Ecto neural progenitor cell (in vitro differentiated cells): ENCODE data around the gene ERMAP.
"Not testable (repeated sequence)": the region's sequence is repeated elsewhere in the genome, so short reads cannot be mapped to it uniquely, and the experiment has no call there.

Experiments used
- DNase-seq: peaks from one replicate; pipeline ENCODE4 v3.0.0-alpha.2; 2018; ENCODE audit warnings: low spot score

The ERMAP gene

DNA sequence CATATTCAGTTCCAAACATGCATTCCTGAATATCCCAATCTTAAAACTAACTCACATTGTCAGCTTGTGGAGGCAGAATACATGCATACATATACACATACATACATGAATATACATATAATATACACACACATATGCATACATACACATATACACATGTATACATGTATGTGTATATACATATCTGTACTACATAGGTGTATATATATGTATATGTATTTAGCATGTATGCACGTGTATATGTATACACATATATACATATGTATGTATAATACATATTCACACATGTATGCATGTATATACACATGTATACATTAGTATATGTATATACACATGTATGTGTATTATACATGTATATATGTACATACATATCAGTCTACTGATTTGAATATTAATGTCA is 28.3 kb downstream of the ERMAP start:
- no peak for DNase-seq

DNA sequence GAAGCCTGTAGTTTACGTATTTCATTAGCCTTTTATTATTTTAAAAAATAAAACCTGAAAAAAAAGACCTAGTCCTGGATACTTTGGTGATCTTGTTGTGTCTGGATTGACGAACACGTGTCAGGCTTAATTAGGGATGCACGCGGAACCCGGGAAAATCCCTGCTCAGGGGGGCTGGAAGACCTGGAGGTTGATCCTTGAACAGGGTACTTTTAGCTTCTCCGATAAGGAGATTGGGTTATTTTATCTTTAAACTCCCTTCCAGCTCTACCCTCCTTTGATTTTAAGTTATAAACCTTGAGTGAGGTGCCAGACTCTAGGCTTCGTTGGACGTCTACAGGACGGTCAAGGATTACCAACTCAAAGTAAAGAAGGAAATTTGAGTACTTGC is 28.9 kb downstream of the ERMAP start:
- no peak for DNase-seq

DNA sequence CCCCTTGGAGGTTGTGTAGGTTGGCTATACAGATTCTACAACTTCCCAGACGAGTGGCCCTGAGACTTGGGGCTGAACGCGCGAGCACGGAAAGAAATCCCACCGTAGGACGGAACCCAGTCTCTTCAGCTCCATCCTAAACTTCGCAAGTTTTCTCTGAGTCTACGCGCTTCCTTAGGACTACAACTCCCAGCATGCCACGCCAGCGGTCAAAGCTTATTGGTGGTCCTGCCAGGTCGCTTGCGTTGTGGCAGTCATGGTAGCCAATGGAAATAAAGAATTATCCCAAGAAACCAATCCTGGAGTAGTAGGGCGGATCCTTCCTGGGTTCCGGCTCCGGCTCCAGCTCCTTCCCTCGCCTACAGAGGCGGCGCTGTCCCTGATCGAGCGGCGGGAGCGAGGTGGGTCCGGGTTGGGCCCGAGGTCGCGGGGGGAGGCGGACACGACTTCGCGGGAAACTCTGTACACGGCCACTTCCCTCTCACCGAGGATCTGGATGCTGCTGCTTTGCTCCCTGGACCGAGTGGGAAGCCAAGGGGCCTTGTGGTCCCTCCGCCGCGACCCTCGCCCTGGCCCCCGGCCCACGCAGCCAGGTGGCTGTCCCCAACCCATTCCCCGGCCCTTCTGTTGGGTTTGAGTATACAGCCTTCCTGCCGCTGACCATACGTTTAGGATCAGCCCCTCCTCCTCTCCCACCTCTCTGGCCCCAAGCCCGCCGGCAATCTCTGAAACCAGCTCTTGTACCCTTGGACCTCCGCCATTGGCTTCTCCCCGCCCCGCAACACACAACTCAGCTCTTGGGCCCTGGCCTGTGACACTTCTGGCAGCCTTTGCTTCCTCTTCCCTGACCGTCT is 29.6 kb downstream of the ERMAP start, which contains the start of gene ZNF691:
TSS of gene ZNF691 (plus strand) at position 357 of the 854 bp plus-strand sequence. CDS start 3,046 bp downstream, outside the sequence.
- peak; percentile 92 for DNase-seq

DNA sequence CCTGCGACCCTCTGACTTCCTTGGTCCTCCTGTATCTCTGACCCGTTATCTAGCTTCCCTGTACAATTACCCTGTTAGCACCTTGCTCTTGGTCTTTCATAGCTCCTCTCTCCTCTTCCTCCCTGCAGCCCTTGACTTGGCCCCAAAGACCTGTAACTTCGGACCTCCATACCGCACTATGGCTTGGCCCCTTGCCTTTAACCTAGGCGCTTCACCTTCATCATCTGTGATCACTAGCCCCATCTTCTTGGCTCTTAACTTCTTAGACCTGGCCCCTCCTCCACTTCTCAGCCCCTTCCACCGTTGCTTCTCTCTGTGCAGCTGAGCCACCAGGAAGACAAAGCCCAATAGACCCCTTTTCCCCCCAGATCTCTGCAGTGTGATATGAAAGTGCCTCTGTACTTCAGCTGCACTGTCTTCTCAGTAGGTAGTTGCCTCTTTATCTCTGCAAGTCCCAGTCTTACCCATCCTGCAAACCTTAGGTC is 30.2 kb downstream of the ERMAP start:
- no peak for DNase-seq

DNA sequence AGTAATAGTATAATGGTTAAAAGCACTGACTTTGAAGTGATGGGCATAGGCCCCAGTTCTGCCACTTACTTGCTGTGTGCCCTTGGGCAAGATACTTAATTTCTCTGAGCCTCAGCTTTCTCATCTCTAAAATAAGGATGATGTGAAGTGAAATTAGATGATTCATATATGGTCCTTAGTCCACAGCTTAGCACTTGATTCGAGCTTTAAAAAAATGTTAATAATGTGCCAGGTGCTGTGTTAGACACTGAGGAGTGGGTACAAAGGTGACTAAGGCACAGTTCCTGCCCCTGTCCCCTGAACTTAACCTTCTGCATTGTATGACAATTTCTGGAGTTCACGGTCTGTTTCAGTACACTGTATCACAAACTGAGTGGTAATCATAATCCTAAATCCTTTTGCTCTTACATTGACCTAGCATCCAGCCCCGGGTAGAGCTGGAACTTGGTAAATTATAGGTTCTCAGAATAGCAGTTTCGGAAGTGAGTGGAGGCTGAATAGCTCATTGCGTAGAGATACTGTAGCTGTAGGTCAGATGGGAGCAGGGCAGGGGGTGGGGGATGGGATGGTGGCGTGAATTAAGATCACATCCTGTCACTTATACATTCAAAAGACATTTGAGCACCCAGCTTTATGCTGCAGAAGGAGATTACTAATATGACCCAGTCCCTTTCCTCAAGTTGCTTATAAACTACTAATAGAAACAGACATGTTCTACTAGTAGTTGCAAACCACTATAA is 31.0 kb downstream of the ERMAP start:
- no peak for DNase-seq

DNA sequence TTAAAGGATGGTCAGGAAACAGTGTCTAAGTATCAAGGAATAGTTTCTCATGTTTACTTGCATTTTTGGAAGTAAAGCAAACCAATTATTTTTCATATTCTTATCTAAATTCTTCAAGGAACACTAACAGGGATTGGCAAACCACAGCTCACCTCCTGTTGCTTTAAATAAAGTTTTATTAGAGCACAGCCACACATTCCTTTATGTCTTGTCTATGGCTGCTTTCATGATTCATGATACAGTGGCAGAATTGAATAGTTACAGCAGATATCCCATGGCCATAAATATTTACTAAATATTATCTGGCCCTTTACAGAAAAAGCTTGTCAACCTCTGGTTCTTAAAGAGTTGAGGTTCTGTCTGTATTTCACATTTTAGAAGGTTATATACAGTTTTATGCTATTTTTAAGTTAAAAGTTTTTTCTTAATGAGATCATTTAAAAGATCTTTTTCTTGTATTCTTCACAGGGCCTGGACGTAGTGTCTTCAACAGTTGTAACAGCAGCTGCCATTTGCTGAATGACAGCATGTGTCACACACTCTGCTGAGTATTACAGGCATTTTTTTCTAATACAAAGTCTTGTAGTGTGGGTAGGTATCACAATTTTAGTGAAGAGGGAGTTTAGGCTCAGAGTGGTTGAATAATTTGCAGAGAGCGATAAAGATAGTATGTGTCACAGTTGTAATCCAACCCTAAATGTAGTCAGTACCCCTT is 32.1 kb downstream of the ERMAP start:
- DNase-seq, result no peak

DNA sequence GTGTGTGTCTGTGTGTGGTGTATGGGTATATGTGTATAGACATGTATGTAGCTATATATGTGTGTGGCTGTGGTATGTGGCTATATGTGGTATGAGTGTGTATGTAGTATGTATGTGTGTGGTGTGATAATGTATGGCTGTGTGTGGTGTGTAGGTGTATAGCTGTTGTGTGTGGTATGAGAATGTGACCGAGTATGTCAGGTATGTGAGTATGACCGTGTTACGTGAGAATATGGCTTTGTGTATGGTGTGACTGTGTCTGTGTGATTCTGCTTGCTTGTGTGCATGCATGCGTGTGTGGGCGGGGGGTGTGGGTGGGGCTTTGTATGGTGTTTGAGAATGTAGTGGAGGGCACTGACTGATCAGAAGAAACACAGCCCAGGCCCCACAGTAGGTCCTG is 33.0 kb downstream of the ERMAP start:
- DNase-seq, result no peak

DNA sequence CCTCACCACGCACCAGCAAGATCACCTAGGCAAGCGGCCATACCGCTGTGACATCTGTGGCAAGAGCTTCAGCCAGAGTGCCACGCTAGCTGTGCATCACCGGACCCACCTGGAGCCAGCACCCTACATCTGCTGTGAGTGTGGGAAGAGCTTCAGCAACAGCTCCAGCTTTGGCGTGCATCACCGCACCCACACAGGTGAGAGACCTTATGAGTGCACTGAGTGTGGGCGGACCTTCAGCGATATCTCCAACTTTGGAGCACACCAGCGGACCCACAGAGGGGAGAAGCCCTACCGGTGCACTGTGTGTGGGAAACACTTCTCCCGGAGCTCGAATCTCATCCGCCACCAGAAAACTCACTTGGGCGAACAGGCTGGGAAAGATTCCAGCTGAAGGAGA is 34.5 kb downstream of the ERMAP start:
- DNase-seq, result no peak

DNA sequence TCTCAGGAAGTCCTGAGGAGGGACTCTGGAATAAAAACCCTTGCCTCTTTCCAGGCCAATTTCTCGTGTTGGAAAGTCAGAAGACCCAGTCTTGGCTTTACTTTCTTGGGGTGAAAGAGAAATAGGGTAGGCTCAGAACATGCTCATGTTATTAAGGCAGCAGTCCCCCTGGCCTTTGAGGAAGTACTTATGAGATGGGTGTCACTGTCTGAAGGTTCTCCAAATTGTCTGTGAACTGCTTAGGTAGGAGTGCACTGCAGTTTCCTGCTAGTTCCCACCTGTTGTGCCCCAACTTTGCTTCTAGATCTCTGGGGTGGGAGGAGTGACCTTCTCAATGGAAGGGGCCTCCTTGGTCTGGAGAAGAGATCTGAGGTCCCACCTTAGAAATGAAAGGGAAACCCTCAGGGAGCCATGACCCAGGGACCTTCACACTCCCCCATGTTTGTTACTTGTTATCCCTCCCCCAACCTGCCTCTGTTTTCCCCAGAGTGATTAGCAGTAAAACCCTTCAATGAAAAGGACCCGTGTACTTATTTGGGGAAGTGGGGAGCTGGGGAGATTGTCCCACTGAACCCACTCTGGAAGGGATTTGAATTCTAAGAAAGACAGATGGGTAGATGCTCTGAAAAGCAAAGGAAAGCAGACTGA is 35.2 kb downstream of the ERMAP start:
- DNase-seq, result no peak

DNA sequence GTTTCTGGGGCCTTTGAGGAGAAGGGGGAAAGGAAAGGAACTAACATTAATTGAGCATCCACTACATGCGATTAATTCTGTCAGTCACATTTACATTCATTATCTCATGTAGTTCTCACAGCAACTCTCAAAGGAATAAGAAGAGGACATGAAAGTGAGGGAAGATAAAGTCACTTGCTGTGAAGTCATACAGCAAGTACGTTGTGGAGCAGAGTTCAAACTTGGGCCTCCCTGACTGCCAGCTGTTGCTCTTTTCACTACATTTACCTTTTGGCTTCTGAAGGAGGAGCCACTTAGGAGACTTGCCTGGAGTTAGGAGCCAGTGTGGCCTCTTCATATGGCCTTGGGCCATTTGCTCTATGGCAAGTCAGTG is 35.7 kb downstream of the ERMAP start:
- DNase-seq, result no peak

DNA sequence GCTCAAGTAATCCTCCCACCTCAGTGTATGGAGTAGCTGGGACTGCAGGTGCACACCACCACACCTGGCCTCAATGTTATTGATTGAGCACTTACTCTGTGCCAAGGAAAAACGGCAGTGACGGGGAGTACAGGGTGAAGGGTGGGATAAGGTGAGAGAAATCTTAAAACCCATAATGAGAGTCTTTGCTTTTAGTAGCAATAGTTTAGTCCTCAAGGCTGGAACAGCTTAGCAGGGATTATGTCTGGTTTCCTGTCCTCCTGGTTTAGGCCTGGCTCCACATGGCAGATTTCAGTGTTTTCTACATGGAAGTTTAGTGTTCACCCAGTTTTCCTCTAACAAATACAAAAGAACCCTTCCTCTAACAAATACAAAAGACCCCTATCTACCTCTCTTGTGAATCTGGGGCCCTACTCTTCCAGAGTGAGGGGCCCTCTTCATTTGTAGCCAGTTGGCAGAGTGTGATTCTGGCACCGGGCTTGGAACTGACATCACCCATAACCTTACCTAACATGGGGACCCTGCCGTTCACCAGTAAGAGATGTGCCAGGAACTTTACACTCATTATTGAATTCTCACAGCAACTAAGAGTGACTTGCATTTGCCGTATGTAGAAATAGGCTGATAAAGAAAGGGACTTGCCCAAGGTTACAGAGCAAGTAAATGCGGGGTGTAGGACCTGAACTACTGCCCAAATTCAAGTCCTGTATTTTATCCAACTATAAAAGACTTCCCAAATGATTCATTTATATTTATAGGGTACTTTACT is 36.4 kb downstream of the ERMAP start:
- DNase-seq, result no peak

DNA sequence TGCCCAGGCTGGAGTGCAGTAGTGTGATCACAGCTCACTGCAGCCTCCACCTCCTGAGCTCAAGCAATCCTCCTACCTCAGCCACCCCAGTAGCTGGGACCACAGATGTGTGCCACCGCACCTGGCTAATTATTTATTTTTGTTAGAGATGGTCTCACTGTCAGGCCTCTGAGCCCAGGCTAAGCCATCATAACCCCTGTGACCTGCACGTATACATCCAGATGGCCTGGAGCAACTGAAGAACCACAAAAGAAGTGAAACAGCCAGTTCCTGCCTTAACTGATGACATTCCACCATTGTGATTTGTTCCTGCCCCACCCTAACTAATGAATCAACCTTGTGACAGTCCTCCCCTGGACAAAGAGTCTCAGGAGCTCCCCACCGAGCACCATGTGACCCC is 39.6 kb downstream of the ERMAP start:
- not testable (repeated sequence) for DNase-seq

DNA sequence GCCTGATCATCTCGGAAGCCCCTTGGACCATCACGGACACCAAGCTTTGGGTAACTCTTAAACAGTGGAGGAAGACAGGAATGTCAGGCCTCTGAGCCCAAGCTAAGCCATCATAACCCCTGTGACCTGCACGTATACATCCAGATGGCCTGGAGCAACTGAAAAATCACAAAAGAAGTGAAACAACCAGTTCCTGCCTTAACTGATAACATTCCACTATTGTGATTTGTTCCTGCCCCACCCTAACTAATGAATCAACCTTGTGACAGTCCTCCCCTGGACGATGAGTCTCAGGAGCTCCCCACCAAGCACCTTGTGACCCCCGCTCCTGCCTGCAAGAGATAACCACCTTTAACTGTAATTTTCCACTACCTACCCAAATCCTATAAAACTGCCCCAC is 42.4 kb downstream of the ERMAP start:
- DNase-seq, result not testable (repeated sequence)

DNA sequence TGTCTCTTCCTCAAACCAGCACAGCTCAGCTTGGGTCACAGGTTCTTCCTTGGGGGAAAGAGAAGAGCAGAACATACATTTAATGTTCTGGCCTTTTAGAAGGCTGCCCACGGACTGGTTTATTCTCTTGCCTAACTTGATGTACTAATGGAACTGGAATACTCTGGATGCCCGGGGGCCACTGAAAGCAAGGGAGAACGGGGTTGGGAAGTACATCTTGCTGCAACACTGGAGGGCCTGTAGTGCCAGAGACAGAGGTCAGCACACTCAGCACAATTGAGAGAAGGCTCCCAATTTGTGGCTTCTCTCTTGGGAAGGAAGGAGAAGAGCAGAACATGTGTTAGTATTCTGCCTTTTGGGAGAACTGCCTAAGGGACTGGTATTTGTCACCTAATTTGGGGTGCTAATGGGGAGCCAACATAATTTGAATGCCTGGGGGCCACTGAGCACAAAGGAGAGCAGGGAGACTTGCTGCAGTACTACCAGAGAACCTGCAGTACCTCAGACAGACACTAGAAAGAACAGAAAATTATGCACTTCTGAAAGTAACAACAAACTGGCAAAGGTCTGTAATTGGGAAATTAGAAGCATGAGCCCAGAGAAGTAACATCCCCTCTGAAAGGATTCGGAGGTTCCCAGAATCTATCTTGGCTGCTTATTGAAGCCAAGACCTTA is 43.6 kb downstream of the ERMAP start:
- no peak for DNase-seq

DNA sequence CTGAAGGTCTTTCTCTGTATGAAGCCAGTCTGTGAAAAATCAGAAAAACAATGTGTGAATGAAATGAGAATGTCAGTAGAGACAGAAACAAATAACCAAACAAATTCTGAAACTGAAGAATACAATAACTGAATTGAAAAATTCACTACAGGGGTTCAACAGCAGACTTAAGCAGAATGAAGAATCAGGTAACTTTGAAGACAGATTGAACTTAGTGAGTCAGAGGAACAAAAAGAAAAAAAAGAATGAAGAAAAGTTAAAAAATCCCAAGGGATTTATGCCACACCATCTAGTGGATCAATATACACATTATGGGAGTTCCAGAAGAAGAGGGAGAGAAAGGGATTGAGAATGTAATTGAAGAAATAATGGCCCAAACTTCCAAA is 44.1 kb downstream of the ERMAP start:
- no peak for DNase-seq

DNA sequence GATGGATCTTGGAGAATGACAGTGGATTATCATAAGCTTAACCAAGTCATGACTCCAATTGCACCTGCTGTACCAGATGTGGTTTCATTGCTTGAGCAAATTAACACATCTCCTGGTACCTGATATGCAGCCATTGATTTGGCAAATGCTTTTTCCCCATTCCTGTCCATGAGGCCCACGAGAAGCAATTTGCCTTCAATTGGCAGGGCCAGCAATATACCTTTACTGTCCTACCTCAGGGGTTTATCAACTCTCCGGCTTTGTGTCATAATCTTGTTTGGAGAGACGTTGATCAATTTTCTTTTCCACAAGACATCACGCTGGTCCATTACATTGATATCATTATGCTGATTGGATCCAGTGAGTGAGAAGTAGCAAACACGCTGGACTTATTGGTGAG is 49.6 kb downstream of the ERMAP start:
- no peak for DNase-seq

DNA sequence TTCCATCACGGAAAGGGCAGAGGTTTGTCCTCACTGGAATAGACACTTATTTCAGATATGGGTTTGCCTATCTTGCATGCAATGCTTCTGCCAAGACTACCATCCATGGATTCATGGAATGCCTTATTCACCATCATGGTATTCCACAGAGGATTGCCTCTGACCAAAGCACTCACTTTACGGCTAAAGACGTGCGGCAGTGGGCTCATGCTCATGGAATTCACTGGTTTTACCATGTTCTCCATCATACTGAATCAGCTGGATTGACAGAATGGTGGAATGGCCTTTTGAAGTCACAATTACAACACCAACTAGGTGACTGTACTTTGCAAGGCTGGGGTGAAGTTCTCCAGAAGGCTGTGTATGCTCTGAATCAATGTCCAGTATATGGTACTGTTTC is 51.5 kb downstream of the ERMAP start:
- not testable (repeated sequence) for DNase-seq

DNA sequence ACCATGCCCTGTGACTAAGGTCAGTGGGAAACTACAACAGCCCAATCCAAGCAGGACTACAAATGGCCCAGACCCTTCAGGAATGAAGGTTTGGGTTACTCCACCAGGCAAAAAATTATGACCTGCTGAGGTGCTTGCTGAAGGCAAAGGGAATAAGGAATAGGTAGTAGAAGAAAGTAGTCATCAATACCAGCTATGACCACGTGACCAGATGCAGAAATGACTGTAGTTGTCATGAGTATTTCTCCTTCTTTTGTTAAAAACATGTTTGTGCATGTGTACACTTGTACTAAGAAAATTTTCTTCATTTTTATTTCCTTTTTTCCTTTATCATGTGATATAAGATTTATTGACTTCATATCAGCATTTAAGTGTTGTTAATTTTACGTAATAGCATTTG is 52.3 kb downstream of the ERMAP start:
- not testable (repeated sequence) for DNase-seq

DNA sequence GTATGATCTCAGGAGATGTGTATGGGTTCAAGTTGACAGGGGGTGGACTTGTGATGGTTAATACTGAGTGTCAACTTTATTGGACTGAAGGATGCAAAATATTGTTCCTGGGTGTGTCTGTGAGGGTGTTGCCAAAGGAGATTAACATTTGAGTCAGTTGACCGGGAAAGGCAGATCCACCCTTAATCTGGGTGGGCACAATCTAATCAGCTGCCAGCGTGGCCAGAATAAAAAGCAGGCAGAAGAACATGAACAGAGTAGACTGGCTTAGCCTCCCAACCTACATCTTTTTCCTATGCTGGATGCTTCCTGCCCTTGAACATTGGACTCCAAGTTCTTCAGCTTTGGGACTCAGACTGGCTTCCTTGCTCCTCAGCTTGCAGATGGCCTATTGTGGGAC is 52.8 kb downstream of the ERMAP start:
- DNase-seq, result not testable (repeated sequence)

DNA sequence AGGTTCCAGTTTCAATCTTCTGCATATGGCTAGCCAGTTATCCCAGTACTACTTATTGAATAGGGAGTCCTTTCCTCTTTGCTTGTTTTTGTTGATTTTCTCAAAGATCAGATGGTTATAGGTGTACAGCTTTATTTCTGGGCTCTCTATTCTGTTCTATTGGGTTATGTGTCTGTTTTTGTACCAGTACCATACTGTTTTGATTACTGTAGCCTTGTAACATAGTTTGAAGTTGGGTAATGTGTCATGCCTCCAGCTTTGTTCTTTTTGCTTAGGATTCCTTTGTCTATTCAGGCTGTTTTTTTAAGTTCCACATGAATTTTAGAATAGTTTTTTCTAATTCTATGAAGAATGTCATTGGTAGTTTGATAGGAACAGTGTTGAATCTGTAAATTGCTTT is 56.2 kb downstream of the ERMAP start:
- DNase-seq, result not testable (repeated sequence)

DNA sequence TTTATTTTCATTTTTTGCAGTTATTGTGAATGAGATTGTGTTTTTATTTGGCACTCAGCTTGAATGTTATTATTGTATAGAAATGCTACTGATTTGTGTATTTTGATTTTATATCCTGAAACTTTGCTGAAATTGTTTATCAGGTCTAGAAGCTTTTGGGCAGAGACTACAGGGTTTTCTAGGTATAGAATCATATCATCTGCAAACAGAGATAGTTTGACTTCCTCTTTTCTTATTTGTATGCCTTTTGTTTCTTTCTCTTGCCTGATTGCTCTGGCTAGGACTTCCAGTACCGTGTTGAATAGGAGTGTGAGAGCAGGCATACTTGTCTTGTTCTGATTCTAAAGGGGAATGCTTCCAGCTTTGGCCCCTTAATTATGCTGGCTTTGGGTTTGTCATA is 56.7 kb downstream of the ERMAP start:
- DNase-seq, result no peak
